Stomach (tissue), 4 donors: Measurements from ENCODE around the gene COL24A1.

ENCODE experiments used
- EP300 ChIP-seq: sonication (generic); formaldehyde crosslinking; IDR thresholded peaks from one replicate; pipeline ENCODE4 v1.6.1; 2017; ENCODE audit warnings: antibody characterized with exemption
- POLR2AphosphoS5 ChIP-seq, 3 donors: sonication (generic); formaldehyde crosslinking; IDR thresholded peaks; one replicate each; pipeline ENCODE4 v1.6.1; 2016; ENCODE audit warnings: antibody characterized with exemption in 3 of 3
- TF ChIP-seq, protein P1 (sequence below), 7 experiments: fragments of 450-650 bp in 4 of 7; fragments of 200-600 bp in 3 of 7; sonication (generic) in 3 of 7; IDR thresholded peaks; one replicate each; pipeline ENCODE4 v1.5.1; 2016 to 2019; ENCODE audit warnings: antibody characterized with exemption in 7 of 7, control low read depth in 2 of 7, mild to moderate bottlenecking in 1 of 7

DNA sequence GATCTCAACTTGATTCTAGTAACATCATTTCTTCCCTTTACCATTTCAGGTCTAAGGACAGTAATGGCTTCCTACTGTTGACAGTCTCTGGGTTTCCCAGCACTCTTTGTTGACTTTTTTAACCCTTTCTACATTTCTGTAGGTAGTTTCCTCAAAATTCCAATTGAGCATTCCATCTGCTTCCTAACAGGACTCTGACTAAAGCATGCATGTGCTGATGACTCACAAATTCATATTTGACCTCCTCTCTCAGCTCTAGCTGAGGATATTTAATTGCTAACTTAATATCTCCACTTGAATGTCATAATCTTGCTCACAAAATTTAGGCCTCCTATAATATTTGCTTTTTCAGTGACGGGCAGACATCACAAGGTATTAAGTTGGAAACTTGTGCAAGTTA lies 355.1 kb downstream of the COL24A1 start:
- TF ChIP-seq, protein P1, sequence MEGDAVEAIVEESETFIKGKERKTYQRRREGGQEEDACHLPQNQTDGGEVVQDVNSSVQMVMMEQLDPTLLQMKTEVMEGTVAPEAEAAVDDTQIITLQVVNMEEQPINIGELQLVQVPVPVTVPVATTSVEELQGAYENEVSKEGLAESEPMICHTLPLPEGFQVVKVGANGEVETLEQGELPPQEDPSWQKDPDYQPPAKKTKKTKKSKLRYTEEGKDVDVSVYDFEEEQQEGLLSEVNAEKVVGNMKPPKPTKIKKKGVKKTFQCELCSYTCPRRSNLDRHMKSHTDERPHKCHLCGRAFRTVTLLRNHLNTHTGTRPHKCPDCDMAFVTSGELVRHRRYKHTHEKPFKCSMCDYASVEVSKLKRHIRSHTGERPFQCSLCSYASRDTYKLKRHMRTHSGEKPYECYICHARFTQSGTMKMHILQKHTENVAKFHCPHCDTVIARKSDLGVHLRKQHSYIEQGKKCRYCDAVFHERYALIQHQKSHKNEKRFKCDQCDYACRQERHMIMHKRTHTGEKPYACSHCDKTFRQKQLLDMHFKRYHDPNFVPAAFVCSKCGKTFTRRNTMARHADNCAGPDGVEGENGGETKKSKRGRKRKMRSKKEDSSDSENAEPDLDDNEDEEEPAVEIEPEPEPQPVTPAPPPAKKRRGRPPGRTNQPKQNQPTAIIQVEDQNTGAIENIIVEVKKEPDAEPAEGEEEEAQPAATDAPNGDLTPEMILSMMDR (IDR thresholded peaks at IDR 0.05) = no peak
- TF ChIP-seq EP300 (no peak), POLR2AphosphoS5 (IDR thresholded peaks at IDR 0.05) (no peak)
